GM21447 (cell line): ENCODE measurements around the gene KYAT1.
"Not testable (repeated sequence)": the region's sequence is repeated elsewhere in the genome, so short reads cannot be mapped to it uniquely, and the experiment has no call there.

ENCODE experiments used
- ATAC-seq: cut with Tn5 transposase; IDR thresholded peaks from one replicate; pipeline ENCODE4 v1.9.1; 2021; ENCODE audit not compliant: unreplicated experiment

KYAT1 gene

GRCh38 chr9:128886211-128886891 lies 4.6 kb upstream of the KYAT1 start:
- ATAC-seq: no peak

GRCh38 chr9:128885798-128886197 lies 4.0 kb upstream of the KYAT1 start:
- no peak for ATAC-seq

GRCh38 chr9:128885376-128885775 lies 3.6 kb upstream of the KYAT1 start:
- no peak for ATAC-seq

GRCh38 chr9:128884164-128884563 lies 2.4 kb upstream of the KYAT1 start:
- no peak for ATAC-seq

GRCh38 chr9:128882677-128883603 lies 1.2 kb upstream of the KYAT1 start:
- peak; percentile 4 for ATAC-seq

- ATAC-seq: no peak
Measured at GRCh38 chr9:128877852-128878251, 3.9 kb downstream of the KYAT1 start.

GRCh38 chr9:128870941-128871265 lies 10.8 kb downstream of the KYAT1 start:
- ATAC-seq: not testable (repeated sequence)

GRCh38 chr9:128870128-128870940 lies 11.4 kb downstream of the KYAT1 start:
- no peak for ATAC-seq

GRCh38 chr9:128863647-128864046 lies 18.1 kb downstream of the KYAT1 start:
- ATAC-seq: peak; percentile 66

- ATAC-seq: no peak
Measured at GRCh38 chr9:128862401-128862851, 19.3 kb downstream of the KYAT1 start.

GRCh38 chr9:128861501-128861900 lies 20.2 kb downstream of the KYAT1 start:
- ATAC-seq: no peak

- no peak for ATAC-seq
Measured at GRCh38 chr9:128860937-128861336, 20.8 kb downstream of the KYAT1 start.

- ATAC-seq: not testable (repeated sequence)
Measured at GRCh38 chr9:128858476-128858875, 23.3 kb downstream of the KYAT1 start.

- not testable (repeated sequence) for ATAC-seq
Measured at GRCh38 chr9:128854454-128854853, 27.3 kb downstream of the KYAT1 start.

GRCh38 chr9:128852646-128853045 lies 29.1 kb downstream of the KYAT1 start:
- not testable (repeated sequence) for ATAC-seq

GRCh38 chr9:128851779-128852600 lies 29.8 kb downstream of the KYAT1 start:
- ATAC-seq: not testable (repeated sequence)

- not testable (repeated sequence) for ATAC-seq
Measured at GRCh38 chr9:128851024-128851423, 30.7 kb downstream of the KYAT1 start.

GRCh38 chr9:128847803-128848202 lies 33.9 kb downstream of the KYAT1 start:
- no peak for ATAC-seq

GRCh38 chr9:128846680-128847030 lies 35.1 kb downstream of the KYAT1 start:
- ATAC-seq: no peak

GRCh38 chr9:128845186-128845931 lies 36.4 kb downstream of the KYAT1 start:
- ATAC-seq: no peak
